HTR-8/SVneo (cell line): Measurements from ENCODE around the gene HOMER3.
"Not testable (repeated sequence)": the region's sequence is repeated elsewhere in the genome, so short reads cannot be mapped to it uniquely, and the experiment has no call there.

Experiments used
- DNase-seq: peaks from one replicate; pipeline ENCODE4 v3.0.0; 2011; ENCODE audit warnings: low spot score, mixed read lengths; ENCODE audit not compliant: insufficient read length
- FAIRE-seq: peaks from 2 replicates; lab custom pipeline; 2011; peaks lifted over from hg19 to GRCh38; lab: Jason Lieb, UNC

The HOMER3 gene

GRCh38 chr19:18904334-18905057 lies 36.5 kb downstream of the HOMER3 start:
- no peak for FAIRE-seq
- DNase-seq: no peak

- no peak for DNase-seq
- FAIRE-seq: no peak
Observed at GRCh38 chr19:18903156-18904037, 37.6 kb downstream of the HOMER3 start.

GRCh38 chr19:18902519-18902918 lies 38.5 kb downstream of the HOMER3 start:
- FAIRE-seq, DNase-seq: not testable (repeated sequence)

DNA sequence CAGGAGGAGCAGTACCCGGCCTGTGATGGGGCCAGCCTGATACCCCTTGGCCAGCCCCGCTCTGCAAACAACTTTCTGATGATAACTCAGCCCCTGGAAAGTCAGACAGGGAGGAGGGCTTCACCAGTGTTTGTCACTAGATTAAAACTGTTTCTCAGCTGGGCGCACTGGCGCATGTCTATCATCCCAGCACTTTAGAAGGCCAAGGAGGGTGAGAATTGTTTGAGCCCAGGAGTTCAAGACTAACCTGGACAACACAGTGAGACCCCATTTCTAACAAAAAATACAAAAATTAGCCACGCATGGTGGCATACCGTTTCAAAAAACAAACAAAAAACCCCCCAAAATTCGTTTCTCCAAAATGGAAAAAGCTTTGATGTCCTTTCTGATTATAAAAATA lies 39.5 kb downstream of the HOMER3 start:
- FAIRE-seq (no peak), DNase-seq (no peak)

DNA sequence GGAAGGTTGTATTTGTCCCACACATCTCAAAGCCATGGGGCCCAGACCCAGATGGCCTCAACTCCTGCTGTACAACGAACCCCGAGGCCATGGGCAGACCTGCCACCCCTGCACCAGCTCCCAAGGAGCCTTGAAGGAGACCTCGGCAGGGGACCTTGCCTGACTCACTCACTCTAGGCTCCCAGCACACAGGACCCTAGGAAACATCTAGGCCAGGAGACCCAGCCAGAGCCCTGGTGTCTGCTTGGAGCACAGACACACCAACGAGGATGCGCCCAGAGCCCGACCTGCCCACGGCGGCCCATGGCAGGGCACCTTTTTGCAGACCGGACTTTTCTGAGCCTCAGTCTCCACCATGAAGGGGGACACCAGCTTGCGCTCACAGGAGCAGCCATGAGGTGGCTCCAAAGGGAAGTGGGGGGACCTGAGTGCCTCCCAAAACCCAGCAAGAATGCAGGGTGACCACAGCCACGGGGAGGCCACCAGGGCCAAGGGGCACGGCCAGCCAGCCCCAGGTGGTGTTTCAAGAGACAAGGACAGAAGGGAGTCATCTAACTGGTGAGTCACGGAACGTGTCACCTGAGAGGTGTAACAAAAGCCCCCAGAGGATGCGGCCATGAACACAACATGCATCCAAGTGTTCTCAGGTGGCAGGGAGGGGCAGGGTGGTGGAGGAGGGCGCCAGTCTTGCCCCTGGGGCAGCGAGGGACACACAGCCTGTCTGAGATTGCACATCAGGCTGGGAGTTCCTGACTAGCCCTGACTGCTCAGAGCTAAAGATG lies 40.1 kb downstream of the HOMER3 start:
- no peak for DNase-seq
- FAIRE-seq: no peak

DNA sequence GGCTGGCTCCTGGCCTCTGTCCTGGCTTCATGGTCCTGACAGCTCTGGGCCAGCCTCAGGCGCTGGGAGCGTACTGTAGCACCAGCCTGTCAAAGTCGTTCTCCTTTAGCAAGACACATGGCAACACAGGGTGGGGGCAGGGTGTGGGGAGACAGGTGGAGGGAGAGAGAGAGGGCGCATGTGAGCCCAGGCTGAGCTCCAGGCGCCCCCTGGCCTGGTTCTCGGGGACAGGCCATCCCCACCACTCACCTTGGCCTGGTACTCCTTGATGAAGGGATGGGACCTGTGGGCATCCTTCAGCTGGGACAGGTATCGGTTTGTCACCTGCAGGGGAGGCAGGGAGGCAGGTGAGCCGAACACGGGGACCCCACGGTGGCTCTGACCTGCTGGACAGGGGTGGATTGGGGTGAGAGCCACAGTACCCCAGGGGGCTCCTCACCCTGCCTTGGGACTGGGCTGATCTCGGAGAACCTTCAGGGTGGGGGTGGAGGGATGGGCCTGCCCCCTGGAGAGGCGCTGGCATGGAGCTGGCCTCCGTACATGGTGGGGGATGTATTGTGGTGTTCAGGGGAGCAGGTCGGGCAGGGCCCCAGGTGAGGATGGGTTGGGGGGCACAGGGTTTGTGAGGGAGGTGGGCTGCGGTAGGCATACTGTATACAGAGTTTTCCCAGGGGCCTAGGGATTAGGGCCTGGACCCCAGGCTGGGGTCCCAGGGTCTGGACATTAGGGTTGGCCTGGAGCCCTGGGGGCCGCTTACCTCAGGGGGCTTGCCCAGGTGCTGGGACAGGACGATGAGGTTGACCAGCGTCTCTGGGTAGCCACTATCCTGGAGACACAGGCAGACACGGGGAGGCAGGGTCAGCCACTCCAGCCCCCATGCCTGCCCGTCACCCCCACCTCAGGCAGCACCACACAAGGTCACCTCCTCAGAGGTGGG lies 41.1 kb downstream of the HOMER3 start:
- FAIRE-seq (no peak), DNase-seq (no peak)

DNA sequence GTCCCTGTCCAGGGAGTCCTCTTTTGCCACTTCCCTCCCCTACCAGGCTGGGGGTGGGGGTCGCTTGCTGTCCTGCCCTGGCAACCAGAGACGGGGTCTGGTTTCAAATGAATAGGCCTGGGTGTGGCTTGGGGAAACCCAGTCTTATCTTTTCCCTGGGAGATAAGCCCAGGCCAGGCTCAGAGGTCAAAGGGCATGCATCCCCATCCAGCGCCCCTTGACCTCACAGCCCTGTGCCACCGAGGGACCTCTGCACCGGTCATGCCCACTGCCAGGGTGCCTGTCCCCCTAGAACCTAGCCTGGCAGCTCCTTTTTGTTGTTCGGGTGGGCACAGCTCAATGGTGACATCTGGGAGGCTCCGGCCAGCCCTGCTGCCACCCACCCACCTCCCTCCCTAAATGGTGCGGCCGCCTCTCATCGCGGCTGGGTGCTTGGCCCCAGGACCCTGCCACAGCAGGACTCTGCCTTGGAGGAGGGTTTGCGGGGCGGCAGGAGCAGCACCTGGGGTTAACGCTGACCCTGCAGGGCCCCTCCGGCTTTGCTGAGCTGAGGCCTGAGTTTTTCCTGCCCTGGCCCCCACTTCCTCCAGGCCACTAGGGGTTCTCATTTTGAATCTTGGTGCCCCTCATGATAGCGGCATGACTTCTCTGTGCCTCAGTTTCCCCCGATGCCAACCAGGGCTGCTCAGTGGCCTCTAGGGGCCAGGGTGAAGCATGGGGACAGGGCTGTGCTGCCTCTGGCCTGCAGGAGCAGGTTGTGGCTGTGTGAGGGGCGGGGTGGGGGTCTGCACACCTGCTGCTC lies 42.2 kb downstream of the HOMER3 start:
- no peak for FAIRE-seq
- no peak for DNase-seq

- DNase-seq (no peak), FAIRE-seq (no peak)
Observed at GRCh38 chr19:18898081-18898606, 42.9 kb downstream of the HOMER3 start.

- FAIRE-seq: peak; percentile 20
- DNase-seq: no peak
Observed at GRCh38 chr19:18897094-18898029, 43.7 kb downstream of the HOMER3 start.

- no peak for DNase-seq
- FAIRE-seq: no peak
Observed at GRCh38 chr19:18896421-18896841, 44.6 kb downstream of the HOMER3 start.

DNA sequence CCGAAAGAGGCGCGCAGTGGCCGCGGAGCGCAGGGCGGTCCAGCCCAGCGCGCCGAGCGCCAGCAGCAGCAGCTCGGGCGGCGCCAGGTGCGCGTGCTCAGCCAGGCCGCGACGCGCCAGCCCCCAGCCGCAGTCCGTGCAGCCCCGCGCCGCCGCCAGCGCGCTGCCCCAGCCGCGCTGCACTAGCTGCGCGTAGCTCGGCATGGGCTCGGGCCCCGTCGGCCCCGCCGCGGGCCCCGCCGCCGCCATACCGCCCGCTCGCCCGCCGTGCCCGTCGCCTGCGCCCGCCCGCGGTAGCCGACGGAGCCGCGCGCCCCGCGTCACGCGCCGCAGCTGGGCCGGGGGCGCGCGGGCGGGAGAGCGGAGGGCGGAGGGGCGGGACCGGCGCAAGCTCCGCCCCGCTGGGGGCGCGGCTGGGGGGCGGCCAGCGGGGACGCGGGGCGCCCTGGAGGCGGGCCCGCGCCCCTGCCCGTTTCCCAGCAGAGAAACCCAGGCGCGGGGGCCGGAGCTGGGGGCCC lies 45.1 kb downstream of the HOMER3 start, which contains the start of gene CERS1:
TSS of gene CERS1 (minus strand) at position 335 of the 518 bp plus-strand sequence. CDS start at position 249, 86 bp downstream.
- FAIRE-seq: peak; percentile 90
- peak; percentile 59 for DNase-seq

- peak; percentile 81 for FAIRE-seq
- DNase-seq: peak; percentile 90
Observed at GRCh38 chr19:18895038-18895823, 45.8 kb downstream of the HOMER3 start.

DNA sequence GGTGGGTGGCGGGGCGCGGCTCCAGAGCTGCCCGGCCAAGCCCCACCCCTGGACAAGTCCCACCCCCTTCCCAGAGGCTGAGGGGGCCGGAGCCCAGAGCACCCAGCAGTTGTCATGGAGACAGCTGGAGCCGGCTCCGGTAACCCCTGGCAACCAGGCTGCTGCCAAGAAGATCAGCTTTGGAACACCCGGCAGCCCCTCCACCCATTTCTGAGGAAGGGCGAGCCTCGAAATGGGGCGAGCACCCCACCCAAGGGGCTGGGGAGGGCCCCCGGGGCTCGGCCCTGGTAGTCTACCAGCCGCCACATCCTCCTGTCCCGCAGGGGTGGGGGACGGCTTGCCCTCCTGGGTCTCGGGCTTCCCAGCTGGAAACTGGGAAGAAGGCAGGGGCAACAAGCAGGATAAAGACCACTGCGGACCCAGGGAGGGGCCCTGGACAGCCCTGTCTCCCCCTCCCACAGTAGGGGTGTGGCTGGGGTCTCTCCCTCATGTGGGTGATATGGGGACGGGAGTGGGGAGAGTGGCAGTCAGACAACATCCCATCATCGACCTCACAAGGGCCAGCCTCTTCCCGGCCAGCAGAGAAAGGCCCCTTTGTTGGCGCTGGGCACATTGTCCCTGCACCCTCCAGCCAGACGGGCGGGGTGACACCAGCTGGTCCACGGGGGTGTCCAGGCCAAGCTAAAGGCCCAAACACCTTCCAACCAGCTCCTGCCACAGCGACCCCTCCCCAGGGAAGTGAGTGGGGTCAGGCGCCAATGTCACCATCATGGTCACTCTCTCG lies 46.6 kb downstream of the HOMER3 start:
- no peak for DNase-seq
- FAIRE-seq: no peak

GRCh38 chr19:18893587-18894253 lies 47.3 kb downstream of the HOMER3 start:
- FAIRE-seq: no peak
- no peak for DNase-seq
